ENCODE measurements around the gene LYG1. TPM values are rescaled to one million over a fixed set of nuclear protein-coding genes. Genes with fewer than 3 reads are reported as not detected.
A peak's percentile ranks its signal among the peaks of the same experiment; 100 is the strongest.
"Not testable (repeated sequence)": the region's sequence is repeated elsewhere in the genome, so short reads cannot be mapped to it uniquely, and the experiment has no call there.

Gene LYG1
- polyA plus RNA-seq, 2 of the 4 experiments (the other 2 are of a cell fraction): 3.2 to 4.0 TPM

GRCh38 chr2:99335911-99336803 is 35.2 kb upstream of the LYG1 start, which contains the start of gene TXNDC9:
Gene TXNDC9 (minus strand): TSS chr2:99336333. CDS start chr2:99333210, 3,123 bp downstream.
- no peak for TF ChIP-seq NR3C1 (IDR thresholded peaks at IDR 0.05)
- TF ChIP-seq CHD4 (IDR thresholded peaks at IDR 0.05; ENCODE audit: borderline replicate concordance): no peak
- peak; percentile 61 for TF ChIP-seq REST (IDR thresholded peaks at IDR 0.05)
- peak; percentile 78 for TF ChIP-seq MAX (IDR thresholded peaks at IDR 0.05)
- TF ChIP-seq GATA3 (IDR thresholded peaks at IDR 0.05; ENCODE audit: borderline replicate concordance): 0 out of 2 replicates have a peak, but pooled peaks have one; percentile 21
- TF ChIP-seq MAFK (IDR thresholded peaks at IDR 0.05; ENCODE audit: partially characterized antibody): peak; percentile 20
- peak; percentile 85; the same call in 1 of the 2 replicates for TF ChIP-seq PHF8 (IDR thresholded peaks at IDR 0.05; ENCODE audit: borderline replicate concordance, low read depth)
- TF ChIP-seq KDM5A (IDR thresholded peaks at IDR 0.05): peak; percentile 53
- peak; percentile 59 to 94; a peak in 4 of 5 replicates for TF ChIP-seq JUN (IDR thresholded peaks at IDR 0.05)
- TF ChIP-seq CHD2 (IDR thresholded peaks at IDR 0.05; ENCODE audit: low read length, partially characterized antibody): peak; percentile 64
- peak; percentile 92 to 97 for TF ChIP-seq CEBPB (IDR thresholded peaks at IDR 0.05)
- 0 out of 2 replicates have a peak, but pooled peaks have one; percentile 33 for TF ChIP-seq E2F6 (IDR thresholded peaks at IDR 0.05; ENCODE audit: borderline replicate concordance, low read depth)
- TF ChIP-seq BCL3 (IDR thresholded peaks at IDR 0.05): peak; percentile 91
- TF ChIP-seq POLR2A (IDR thresholded peaks at IDR 0.05; ENCODE audit: low read length): peak; percentile 76
- TF ChIP-seq FOSB (CRISPR knock-in tag; IDR thresholded peaks at IDR 0.05): no peak
- TF ChIP-seq ZSCAN20 (CRISPR knock-in tag; IDR thresholded peaks at IDR 0.05): no peak
- Histone ChIP-seq H3K4me2 (peak within 1 kb of the TSS; percentile 99), H3K4me1 (peaks cover 42% of the 10 kb centered on the region), H3K9me3 (no peaks in the 10 kb centered on the region), H3K4me3 (peak within 1 kb of the TSS; percentile 88), H3K27ac (peak within 1 kb of the TSS; percentile 91 to 95)
- ATAC-seq (peak; percentile 83 to 89), FAIRE-seq (no peak), DNase-seq (ENCODE audit: low read depth in 1 of 2, low spot score in 1 of 2) (peak; percentile 89 to 100)
- CTCF ChIA-PET: interaction anchor here (0.5 to 3.0 kb wide), 13 partner anchors 10 to 156 kb away, joined by 3 to 18 read pairs (median 4); no protein-coding TSS in a partner anchor
- under 1% methylated on average over 28 of the region's 60 CpGs for WGBS (ENCODE audit: missing lambda C conversion rate)
- POLR2A ChIA-PET: interaction anchor here (0.6 to 2.9 kb wide), 9 partner anchors 12 to 687 kb away, joined by 3 to 19 read pairs (median 7); partner anchors contain the start of genes LIPT1, MITD1, MRPL30 and REV1

- CTCF ChIA-PET: interaction anchor here (2.9 kb wide), 1 partner anchor 11 kb away, joined by 17 read pairs; the partner anchor contains the start of genes EIF5B and TXNDC9
- POLR2A ChIA-PET: no interaction called here
- ATAC-seq (no peak), FAIRE-seq (no peak), DNase-seq (ENCODE audit: low read depth in 1 of 2, low spot score in 1 of 2) (no peak)
- Histone ChIP-seq H3K4me2 (no peak overlapping the region), H3K9me3 (no peaks in the 10 kb centered on the region), H3K4me1 (no peaks in the 10 kb centered on the region), H3K4me3 (no peak overlapping the region), H3K27ac (no peak overlapping the region)
- 92% methylated on average over 5 of the region's 5 CpGs for WGBS (ENCODE audit: missing lambda C conversion rate)
- TF ChIP-seq HMGXB4 (CRISPR knock-in tag; IDR thresholded peaks at IDR 0.05; ENCODE audit: borderline replicate concordance) (no peak), NR3C1 (IDR thresholded peaks at IDR 0.05) (no peak), FOXS1 (CRISPR knock-in tag; IDR thresholded peaks at IDR 0.05) (no peak), SREBF2 (IDR thresholded peaks at IDR 0.05) (no peak), NFE2L2 (conservative IDR thresholded peaks at IDR 0.05; ENCODE audit: low read length) (no peak), HOXB13 (CRISPR knock-in tag; IDR thresholded peaks at IDR 0.05; ENCODE audit: low read depth) (no peak), ZSCAN20 (CRISPR knock-in tag; IDR thresholded peaks at IDR 0.05) (no peak), JUN (IDR thresholded peaks at IDR 0.05) (no peak), ELK1 (IDR thresholded peaks at IDR 0.05; ENCODE audit: low read depth, low read length) (no peak), BHLHE40 (IDR thresholded peaks at IDR 0.05; ENCODE audit: low read depth, low read length) (no peak)
These were observed 24.4 kb upstream of the LYG1 start for GRCh38 chr2:99325384-99325783.

- FAIRE-seq; H3K4me2 ChIP-seq; DNase-seq (ENCODE audit: low read depth in 1 of 2, low spot score in 1 of 2); H3K27ac ChIP-seq; CTCF ChIA-PET; ATAC-seq; H3K4me1 ChIP-seq; H3K4me3 ChIP-seq; H3K9me3 ChIP-seq; POLR2A ChIA-PET: not testable (repeated sequence)
- 93% methylated on average over 7 of the region's 7 CpGs for WGBS (ENCODE audit: missing lambda C conversion rate)
These were observed 16.8 kb upstream of the LYG1 start for GRCh38 chr2:99317873-99318200.

Data from A549 (cell line).